Chondrocyte (in vitro differentiated cells): ENCODE results near the gene GJC1. TPM values are rescaled to one million over a fixed set of nuclear protein-coding genes. Genes with fewer than 3 reads are reported as not detected.

Experiments
- DNase-seq: peaks from one replicate; pipeline ENCODE4 v3.0.0; 2021; ENCODE audit warnings: mixed read lengths, low spot score
- H3K27ac Mint-ChIP-seq: one replicate; pipeline ENCODE4 v1.8.0; 2021; ENCODE audit warnings: mild to moderate bottlenecking, moderate library complexity, mixed read lengths; ENCODE audit not compliant: unreplicated experiment
- H3K27me3 Mint-ChIP-seq: 2 replicates; pipeline ENCODE4 v1.8.0; 2021; ENCODE audit warnings: low read depth, mixed read lengths
- H3K36me3 Mint-ChIP-seq: 2 replicates; pipeline ENCODE4 v1.8.0; 2021; ENCODE audit warnings: low read depth, mixed read lengths
- H3K4me1 Mint-ChIP-seq: 2 replicates; pipeline ENCODE4 v1.8.0; 2021; ENCODE audit warnings: low read depth, mild to moderate bottlenecking, mixed read lengths
- H3K4me3 Mint-ChIP-seq: one replicate; pipeline ENCODE4 v1.8.0; 2021; ENCODE audit warnings: mild to moderate bottlenecking, moderate library complexity, mixed read lengths; ENCODE audit not compliant: unreplicated experiment
- H3K9me3 Mint-ChIP-seq: 2 replicates; pipeline ENCODE4 v1.8.0; 2021; ENCODE audit warnings: low read depth, mixed read lengths
- total RNA-seq: library from RNA; stranded (reverse); gene quantifications from 3 replicates; pipeline ENCODE4 v1.2.1, GENCODE V29; 2021
- TF ChIP-seq, protein P1 (sequence below): fragments of 200-600 bp; sonication (generic); IDR thresholded peaks from 2 replicates; pipeline ENCODE4 v1.5.0; 2021; ENCODE audit warnings: antibody characterized with exemption, mild to moderate bottlenecking, moderate library complexity

The GJC1 gene
- total RNA-seq, 1 donor from 2014 or later: 50.5 TPM

DNA sequence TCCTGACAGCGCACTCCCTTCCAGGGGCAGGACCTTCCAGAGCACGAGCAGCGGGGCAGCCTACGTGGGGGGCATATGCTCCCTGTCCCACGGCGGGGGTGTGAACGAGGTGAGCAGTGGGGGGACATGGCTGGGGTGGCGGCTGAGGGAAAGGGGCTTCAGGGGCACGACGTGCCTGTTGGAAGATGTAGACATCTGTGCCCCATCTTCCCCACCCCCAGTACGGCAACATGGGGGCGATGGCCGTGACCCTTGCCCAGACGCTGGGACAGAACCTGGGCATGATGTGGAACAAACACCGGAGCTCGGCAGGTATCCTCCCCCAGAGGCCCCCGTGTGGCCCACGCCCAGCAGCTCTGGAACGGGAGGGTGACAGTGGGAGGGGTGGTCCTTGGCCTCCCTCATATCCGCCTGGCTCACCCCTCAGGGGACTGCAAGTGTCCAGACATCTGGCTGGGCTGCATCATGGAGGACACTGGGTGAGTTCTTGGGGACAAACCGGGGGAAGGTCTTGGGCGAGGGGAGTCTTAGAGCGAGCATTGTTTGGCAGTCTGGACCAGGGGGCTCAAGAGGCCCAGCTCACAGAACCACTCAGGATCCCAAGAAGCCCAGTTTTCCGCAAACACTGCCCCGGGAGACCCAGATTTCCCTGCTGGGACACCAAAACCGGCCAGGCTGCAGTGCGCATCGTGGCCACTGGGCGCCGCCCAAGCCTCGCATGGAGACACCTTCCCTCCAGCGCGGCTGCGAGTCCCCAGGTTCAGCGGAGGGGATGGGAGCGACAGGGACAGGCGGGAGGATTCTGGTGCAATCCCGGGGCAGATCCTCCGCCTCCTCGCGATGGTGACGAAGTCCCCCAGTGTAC, 55.6 kb downstream of the GJC1 start:
- Mint-ChIP-seq H3K9me3 (no peaks in the 10 kb centered on the region), H3K4me1 (peaks cover 14% of the 10 kb centered on the region), H3K27ac (peak overlapping the region; percentile 49), H3K4me3 (peak overlapping the region; percentile 83), H3K27me3 (peaks cover 3% of the 10 kb centered on the region), H3K36me3 (no peaks in the 10 kb centered on the region)
- DNase-seq: peak; percentile 95
- TF ChIP-seq, protein P1, sequence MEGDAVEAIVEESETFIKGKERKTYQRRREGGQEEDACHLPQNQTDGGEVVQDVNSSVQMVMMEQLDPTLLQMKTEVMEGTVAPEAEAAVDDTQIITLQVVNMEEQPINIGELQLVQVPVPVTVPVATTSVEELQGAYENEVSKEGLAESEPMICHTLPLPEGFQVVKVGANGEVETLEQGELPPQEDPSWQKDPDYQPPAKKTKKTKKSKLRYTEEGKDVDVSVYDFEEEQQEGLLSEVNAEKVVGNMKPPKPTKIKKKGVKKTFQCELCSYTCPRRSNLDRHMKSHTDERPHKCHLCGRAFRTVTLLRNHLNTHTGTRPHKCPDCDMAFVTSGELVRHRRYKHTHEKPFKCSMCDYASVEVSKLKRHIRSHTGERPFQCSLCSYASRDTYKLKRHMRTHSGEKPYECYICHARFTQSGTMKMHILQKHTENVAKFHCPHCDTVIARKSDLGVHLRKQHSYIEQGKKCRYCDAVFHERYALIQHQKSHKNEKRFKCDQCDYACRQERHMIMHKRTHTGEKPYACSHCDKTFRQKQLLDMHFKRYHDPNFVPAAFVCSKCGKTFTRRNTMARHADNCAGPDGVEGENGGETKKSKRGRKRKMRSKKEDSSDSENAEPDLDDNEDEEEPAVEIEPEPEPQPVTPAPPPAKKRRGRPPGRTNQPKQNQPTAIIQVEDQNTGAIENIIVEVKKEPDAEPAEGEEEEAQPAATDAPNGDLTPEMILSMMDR: peak; percentile 95

DNA sequence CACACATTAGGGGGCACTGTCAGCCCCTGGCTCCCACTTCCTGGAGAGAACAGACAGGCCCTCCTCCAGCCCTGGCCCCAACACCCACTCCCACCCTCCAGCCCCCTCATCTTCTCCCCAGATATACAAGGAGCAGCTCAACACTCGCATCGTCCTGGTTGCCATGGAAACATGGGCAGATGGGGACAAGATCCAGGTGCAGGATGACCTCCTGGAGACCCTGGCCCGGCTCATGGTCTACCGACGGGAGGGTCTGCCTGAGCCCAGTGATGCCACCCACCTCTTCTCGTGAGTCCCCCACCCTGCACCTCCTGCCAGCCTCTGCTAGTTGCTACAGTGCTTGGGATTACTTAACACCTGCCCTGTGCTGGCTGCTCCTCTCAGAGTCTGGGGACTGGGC, 56.9 kb downstream of the GJC1 start:
- H3K9me3 Mint-ChIP-seq: no peaks in the 10 kb centered on the region

DNA sequence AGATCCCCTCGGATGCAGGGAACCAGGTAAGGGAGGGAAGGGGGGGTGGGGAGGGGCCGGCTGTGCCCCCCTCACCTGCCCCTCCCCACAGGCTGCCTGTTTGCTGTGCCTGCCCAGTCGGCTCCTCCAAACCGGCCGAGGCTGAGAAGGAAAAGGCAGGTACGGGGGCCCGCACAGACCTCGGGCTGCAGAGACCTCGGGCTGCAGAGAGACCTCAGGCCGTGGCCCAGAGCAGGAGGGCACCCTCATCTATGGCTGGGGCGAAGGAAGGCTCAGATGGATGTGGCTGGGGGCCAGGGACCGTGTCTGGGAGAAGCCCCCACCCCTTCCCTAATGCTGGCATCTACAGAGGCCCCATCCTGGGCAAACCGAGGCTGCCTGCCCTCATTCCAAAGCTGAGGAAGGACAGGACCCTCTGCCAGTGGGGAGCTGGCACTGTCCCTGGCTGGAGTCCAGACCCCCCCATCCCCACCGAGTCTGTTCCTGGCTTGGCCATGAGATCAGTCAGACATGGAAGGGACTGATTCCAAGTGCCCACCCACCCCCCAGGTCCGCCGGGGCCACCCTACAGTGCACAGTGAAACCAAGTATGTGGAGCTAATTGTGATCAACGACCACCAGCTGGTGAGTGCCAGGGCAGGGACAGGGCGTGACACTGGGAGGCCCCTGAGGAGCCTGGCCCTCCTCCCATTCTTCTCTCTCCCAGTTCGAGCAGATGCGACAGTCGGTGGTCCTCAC, 57.6 kb downstream of the GJC1 start:
- Mint-ChIP-seq H3K36me3 (no peaks in the 10 kb centered on the region), H3K4me3 (no peak overlapping the region), H3K4me1 (peaks cover 9% of the 10 kb centered on the region), H3K9me3 (no peaks in the 10 kb centered on the region), H3K27me3 (peaks cover 3% of the 10 kb centered on the region), H3K27ac (no peak overlapping the region)
- DNase-seq: peak; percentile 77
- TF ChIP-seq, protein P1: no peak

More for the DNA sequence above, 56.9 kb downstream of the GJC1 start:
- no peak overlapping the region for H3K4me3 Mint-ChIP-seq
- H3K4me1 Mint-ChIP-seq: peaks cover 9% of the 10 kb centered on the region
- TF ChIP-seq, protein P1: no peak
- H3K27ac Mint-ChIP-seq: no peak overlapping the region
- H3K27me3 Mint-ChIP-seq: peaks cover 3% of the 10 kb centered on the region
- peak; percentile 76 for DNase-seq
- H3K36me3 Mint-ChIP-seq: no peaks in the 10 kb centered on the region

DNA sequence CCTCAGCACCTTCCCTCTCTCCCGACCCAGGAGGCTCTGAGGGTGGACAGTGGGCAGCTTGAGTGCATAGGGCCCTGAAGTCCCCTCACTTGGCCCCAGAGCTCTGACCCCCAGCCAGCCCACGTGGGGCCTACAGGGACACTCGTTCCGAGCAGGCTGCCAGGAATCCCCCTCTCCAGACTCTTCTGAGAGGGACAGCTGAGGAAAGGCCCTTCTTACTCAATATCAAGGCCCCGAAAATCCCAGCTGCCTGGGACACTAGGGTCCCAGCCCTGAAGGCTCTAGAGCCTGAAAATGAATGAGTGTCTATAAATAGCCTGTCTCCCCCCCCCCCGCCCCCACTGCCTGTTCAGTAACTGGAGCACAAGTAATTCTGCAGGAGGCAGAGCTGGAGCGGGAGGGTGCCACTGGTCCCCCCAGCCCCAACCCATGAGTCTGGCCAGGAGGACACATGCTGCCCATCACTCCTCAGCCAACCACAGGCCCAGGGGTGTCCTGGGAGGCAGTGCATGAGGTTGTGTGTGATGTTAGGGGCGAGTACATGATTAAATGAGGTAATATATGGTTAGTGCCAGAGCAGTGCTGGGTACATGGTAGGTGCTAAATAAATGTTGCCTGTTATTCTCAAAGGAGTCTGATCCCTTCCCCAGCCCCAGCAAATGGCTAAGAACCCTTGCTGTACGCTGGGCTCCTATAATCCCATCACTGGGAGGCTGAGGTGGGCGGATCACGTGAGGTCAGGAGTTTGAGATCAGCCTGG, 59.7 kb downstream of the GJC1 start:
- H3K27ac Mint-ChIP-seq: no peak overlapping the region
- no peak for DNase-seq
- H3K36me3 Mint-ChIP-seq: no peaks in the 10 kb centered on the region
- H3K9me3 Mint-ChIP-seq: no peaks in the 10 kb centered on the region
- no peak overlapping the region for H3K4me3 Mint-ChIP-seq
- peaks cover 3% of the 10 kb centered on the region for H3K4me1 Mint-ChIP-seq
- TF ChIP-seq, protein P1: no peak
- H3K27me3 Mint-ChIP-seq: peaks cover 3% of the 10 kb centered on the region

DNA sequence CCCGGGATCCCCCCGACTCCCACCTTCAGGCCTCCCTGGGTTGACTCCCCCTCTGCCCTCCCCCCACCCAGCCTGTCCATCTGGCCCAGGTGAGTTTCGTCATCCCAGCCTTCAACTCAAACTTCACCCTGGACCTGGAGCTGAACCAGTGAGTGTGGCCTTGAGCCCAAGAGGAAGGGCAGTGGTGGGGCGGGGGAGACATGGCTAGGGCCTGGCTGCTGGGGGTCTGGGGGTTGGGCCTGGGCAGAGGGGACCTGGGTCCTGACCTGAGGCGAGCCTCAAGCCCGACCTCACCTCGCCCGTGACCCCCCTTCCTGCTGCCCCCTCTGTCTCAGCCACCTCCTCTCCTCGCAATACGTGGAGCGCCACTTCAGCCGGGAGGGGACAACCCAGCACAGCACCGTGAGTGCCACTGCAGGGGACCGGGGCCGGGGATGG, 60.4 kb downstream of the GJC1 start:
- Mint-ChIP-seq H3K9me3 (no peaks in the 10 kb centered on the region), H3K36me3 (no peaks in the 10 kb centered on the region), H3K4me3 (no peak overlapping the region), H3K4me1 (no peaks in the 10 kb centered on the region), H3K27me3 (peaks cover 3% of the 10 kb centered on the region), H3K27ac (no peak overlapping the region)
- TF ChIP-seq, protein P1: no peak
- DNase-seq: peak; percentile 77
